B cell (primary cell): Measurements from ENCODE around the gene KAZN. TPM values are rescaled to one million over a fixed set of nuclear protein-coding genes. Genes with fewer than 3 reads are reported as not detected.

Experiments
- ATAC-seq: fragments of 200-7000 bp; cut with Tn5 transposase; one replicate; pipeline ENCODE4 v1.10.0; 2021; ENCODE audit warnings: low read depth, mild to moderate bottlenecking, moderate number of reproducible peaks, moderate library complexity
- CTCF ChIA-PET: fragments of 350-600 bp; sonication (Branson Sonifier 250); formaldehyde crosslinking; loops from one replicate; lab custom pipeline; 2021; ENCODE audit warnings: antibody characterized with exemption, inconsistent platforms; lab: Charles Lee
- POLR2A ChIA-PET: fragments of 350-600 bp; sonication (Branson Sonifier 250); formaldehyde crosslinking; loops from one replicate; lab custom pipeline; 2021; ENCODE audit warnings: antibody characterized with exemption; lab: Charles Lee
- DNase-seq: peaks from one replicate; pipeline ENCODE4 v3.0.0; 2013
- H2AFZ ChIP-seq: 2 replicates; pipeline ENCODE4 v1.6.1; 2012; ENCODE audit warnings: mild to moderate bottlenecking, low read depth, low read length; ENCODE audit not compliant: insufficient read depth, poor library complexity, severe bottlenecking
- H3K27ac ChIP-seq, 2 donors: 1 replicate in 1 of 2; 2 replicates in 1 of 2; pipeline ENCODE4 v1.5.1; 2012 to 2013; ENCODE audit warnings: low read length in 2 of 2, mild to moderate bottlenecking in 2 of 2, moderate library complexity in 1 of 2
- H3K27me3 ChIP-seq, 4 experiments: fragments of 200-600 bp in 1 of 4; sonication (generic) in 1 of 4; replicated peaks in 1 of 4; 1 replicate in 2 of 4; 2 replicates in 2 of 4; pipeline versions ENCODE4 v1.6.1 to v1.7.0; 2013 to 2016; ENCODE audit warnings: low read length in 3 of 4, mild to moderate bottlenecking in 2 of 4, mixed read lengths in 1 of 4, moderate library complexity in 1 of 4; ENCODE audit not compliant: insufficient read depth in 4 of 4, control insufficient read depth in 3 of 4; ENCODE audit errors: control extremely low read depth in 1 of 4
- H3K36me3 ChIP-seq, 2 experiments: replicated peaks in 1 of 2; 1 replicate in 1 of 2; 2 replicates in 1 of 2; pipeline versions ENCODE4 v1.6.1 to v1.7.1; 2013; ENCODE audit warnings: low read length in 1 of 2; ENCODE audit not compliant: insufficient read depth in 2 of 2, control insufficient read depth in 1 of 2; ENCODE audit errors: control extremely low read depth in 1 of 2, extremely low read depth in 1 of 2
- H3K4me1 ChIP-seq, 2 donors: fragments of 200-600 bp in 1 of 2; sonication (generic) in 1 of 2; 1 replicate in 1 of 2; 2 replicates in 1 of 2; pipeline versions ENCODE4 v1.5.1 to v1.6.1; 2013 to 2017; ENCODE audit warnings: low read length in 2 of 2; ENCODE audit not compliant: control insufficient read depth in 2 of 2, insufficient read depth in 2 of 2
- H3K4me2 ChIP-seq: replicated peaks from 2 replicates; pipeline ENCODE3; 2012; ENCODE audit warnings: mild to moderate bottlenecking, low read depth, low read length; ENCODE audit not compliant: poor library complexity, severe bottlenecking
- H3K4me3 ChIP-seq, 5 experiments: fragments of 200-600 bp in 1 of 5; sonication (generic) in 1 of 5; 1 replicate in 3 of 5; 2 replicates in 2 of 5; pipeline versions ENCODE4 v1.5.1 to v1.7.0; 2011 to 2016; ENCODE audit warnings: low read length in 4 of 5, mild to moderate bottlenecking in 4 of 5, low read depth in 2 of 5, control low read depth in 1 of 5, moderate library complexity in 1 of 5; ENCODE audit not compliant: insufficient read depth in 1 of 5; ENCODE audit errors: control extremely low read depth in 1 of 5, extremely low read depth in 1 of 5
- H3K79me2 ChIP-seq: fragments of 200-600 bp; sonication (generic); one replicate; pipeline ENCODE4 v1.6.0; 2016; ENCODE audit warnings: low read length; ENCODE audit not compliant: control insufficient read depth, insufficient read depth
- H3K9ac ChIP-seq: fragments of 200-600 bp; sonication (generic); 2 replicates; pipeline ENCODE4 v1.6.1; 2017; ENCODE audit warnings: mild to moderate bottlenecking, low read length, moderate library complexity
- H3K9me3 ChIP-seq, 3 donors: one replicate each; pipeline versions ENCODE4 v1.6.1 to v1.7.1; 2013; ENCODE audit warnings: low read length in 2 of 3; ENCODE audit not compliant: control insufficient read depth in 2 of 3, insufficient read depth in 1 of 3; ENCODE audit errors: control extremely low read depth in 1 of 3
- H4K20me1 ChIP-seq: 2 replicates; pipeline ENCODE4 v1.6.0; 2012; ENCODE audit warnings: mild to moderate bottlenecking, low read length; ENCODE audit not compliant: insufficient read depth, control insufficient read depth, poor library complexity, severe bottlenecking
- H3K27ac Mint-ChIP-seq: one replicate; pipeline ENCODE4 v1.8.0; 2021; ENCODE audit warnings: mixed read lengths
- H3K27me3 Mint-ChIP-seq: one replicate; pipeline ENCODE4 v1.8.0; 2021; ENCODE audit warnings: mixed read lengths
- H3K4me1 Mint-ChIP-seq: one replicate; pipeline ENCODE4 v1.8.0; 2021; ENCODE audit warnings: mixed read lengths
- H3K4me3 Mint-ChIP-seq: one replicate; pipeline ENCODE4 v1.8.0; 2021; ENCODE audit warnings: mixed read lengths
- H3K9me3 Mint-ChIP-seq: one replicate; pipeline ENCODE4 v1.8.0; 2022; ENCODE audit warnings: mixed read lengths; ENCODE audit not compliant: insufficient read depth
- EZH2 ChIP-seq: IDR thresholded peaks from 2 replicates; pipeline ENCODE4 v1.6.1; 2012; ENCODE audit warnings: borderline replicate concordance, low read depth, mild to moderate bottlenecking, moderate library complexity, low read length; ENCODE audit not compliant: insufficient read depth, poor library complexity, severe bottlenecking
- WGBS: methylation state at CpG from one replicate; pipeline ENCODE4 v1.1.5; 2013; ENCODE audit warnings: missing lambda C conversion rate; ENCODE audit not compliant: insufficient coverage; 5-methylcytosine and 5-hydroxymethylcytosine counted together
- intact Hi-C: fragments of 100-400 bp; cut with micrococcal nuclease; formaldehyde crosslinking; loops from one replicate; pipeline ENCODE4 v1.10.0; 2022
- polyA plus RNA-seq: library from polyadenylated mRNA; depleted of rRNA; stranded (reverse); fragments of >200 nt; gene quantifications from 2 replicates; pipeline ENCODE4 v1.2.3, GENCODE V29; 2012
- total RNA-seq, 2 donors: library from RNA; stranded (reverse); fragments of 120-200 nt in 1 of 2; gene quantifications; 1 replicate in 1 of 2; 2 replicates in 1 of 2; pipeline versions ENCODE4 v1.2.3 to v1.2.4, GENCODE V29; 2013 to 2022
- TF ChIP-seq, protein P1 (sequence below): fragments of 200-600 bp; IDR thresholded peaks from one replicate; pipeline ENCODE4 v1.8.0; 2022; ENCODE audit warnings: antibody characterized with exemption, mild to moderate bottlenecking

KAZN gene
- total and polyA plus RNA-seq, 2 donors (not counting 1 experiment from before 2014, with no cell fraction given), result 0.13 to 0.39 TPM

- Mint-ChIP-seq H3K4me1 (no peaks in the 10 kb centered on the region), H3K27me3 (peaks cover 4% of the 10 kb centered on the region), H3K27ac (no peak overlapping the region), H3K4me3 (no peak overlapping the region), H3K9me3 (no peaks in the 10 kb centered on the region)
- ChIA-PET POLR2A (no interaction called here), CTCF (interaction anchor here (1.0 kb wide), 2 partner anchors 8 to 22 kb away, joined by 3 to 4 read pairs; no protein-coding TSS in a partner anchor)
- no peak for DNase-seq
- H3K9me3 ChIP-seq, result peaks cover 0 to 4% (median 0%) of the 10 kb centered on the region in 3 donors
- no peak overlapping the region for H3K4me3 ChIP-seq
- no peak overlapping the region for H3K4me2 ChIP-seq
- H3K36me3 ChIP-seq, result no peaks in the 10 kb centered on the region
- no peak for ATAC-seq
- H3K27ac ChIP-seq, result no peak overlapping the region
- H2AFZ ChIP-seq, result no peak overlapping the region
- H3K79me2 ChIP-seq, result no peaks in the 10 kb centered on the region
- H3K27me3 ChIP-seq, result peaks cover 0 to 6% (median 0%) of the 10 kb centered on the region in 4 experiments
- H3K4me1 ChIP-seq, result no peaks in the 10 kb centered on the region
- no peaks in the 10 kb centered on the region for H4K20me1 ChIP-seq
- no peak for TF ChIP-seq EZH2
- TF ChIP-seq, protein P1, sequence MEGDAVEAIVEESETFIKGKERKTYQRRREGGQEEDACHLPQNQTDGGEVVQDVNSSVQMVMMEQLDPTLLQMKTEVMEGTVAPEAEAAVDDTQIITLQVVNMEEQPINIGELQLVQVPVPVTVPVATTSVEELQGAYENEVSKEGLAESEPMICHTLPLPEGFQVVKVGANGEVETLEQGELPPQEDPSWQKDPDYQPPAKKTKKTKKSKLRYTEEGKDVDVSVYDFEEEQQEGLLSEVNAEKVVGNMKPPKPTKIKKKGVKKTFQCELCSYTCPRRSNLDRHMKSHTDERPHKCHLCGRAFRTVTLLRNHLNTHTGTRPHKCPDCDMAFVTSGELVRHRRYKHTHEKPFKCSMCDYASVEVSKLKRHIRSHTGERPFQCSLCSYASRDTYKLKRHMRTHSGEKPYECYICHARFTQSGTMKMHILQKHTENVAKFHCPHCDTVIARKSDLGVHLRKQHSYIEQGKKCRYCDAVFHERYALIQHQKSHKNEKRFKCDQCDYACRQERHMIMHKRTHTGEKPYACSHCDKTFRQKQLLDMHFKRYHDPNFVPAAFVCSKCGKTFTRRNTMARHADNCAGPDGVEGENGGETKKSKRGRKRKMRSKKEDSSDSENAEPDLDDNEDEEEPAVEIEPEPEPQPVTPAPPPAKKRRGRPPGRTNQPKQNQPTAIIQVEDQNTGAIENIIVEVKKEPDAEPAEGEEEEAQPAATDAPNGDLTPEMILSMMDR, result no peak
- intact Hi-C loops, result no loop called here
- WGBS, result 10% methylated on average over 2 of the region's 7 CpGs
- no peak overlapping the region for H3K9ac ChIP-seq
Measured at GRCh38 chr1:15106608-15107007, 508.1 kb downstream of the KAZN start.

GRCh38 chr1:15107058-15107687, 508.7 kb downstream of the KAZN start:
- TF ChIP-seq, protein P1, result no peak
- TF ChIP-seq EZH2, result no peak
- ATAC-seq, result no peak

More at GRCh38 chr1:15107058-15107687, 508.7 kb downstream of the KAZN start:
- Histone ChIP-seq H3K9ac (no peak overlapping the region), H3K9me3 (peaks cover 0 to 4% (median 0%) of the 10 kb centered on the region in 3 donors), H3K36me3 (no peaks in the 10 kb centered on the region), H4K20me1 (no peaks in the 10 kb centered on the region), H3K4me1 (no peaks in the 10 kb centered on the region), H3K79me2 (no peaks in the 10 kb centered on the region), H3K27me3 (peaks cover 0 to under 1% (median 0%) of the 10 kb centered on the region in 4 experiments), H3K4me2 (no peak overlapping the region), H2AFZ (no peak overlapping the region), H3K4me3 (no peak overlapping the region), H3K27ac (no peak overlapping the region)
- no peaks in the 10 kb centered on the region for H3K4me1 Mint-ChIP-seq
- CTCF ChIA-PET, result interaction anchor here (1.0 kb wide), 2 partner anchors 9 to 21 kb away, joined by 3 to 4 read pairs; no protein-coding TSS in a partner anchor
- no peaks in the 10 kb centered on the region for H3K9me3 Mint-ChIP-seq
- WGBS, result 100% methylated on average over 1 of the region's 1 CpG
- POLR2A ChIA-PET, result no interaction called here
- H3K27me3 Mint-ChIP-seq, result no peaks in the 10 kb centered on the region
- H3K27ac Mint-ChIP-seq, result no peak overlapping the region
- intact Hi-C loops, result no loop called here
- H3K4me3 Mint-ChIP-seq, result no peak overlapping the region
- DNase-seq, result no peak
